NCI-H748 treated with DMSO at 0.1 percent for 48 hours (cell line): ENCODE data around the gene DAB2IP.

Experiments
- DNase-seq: peaks from one replicate; lab custom pipeline; 2025; lab: John Stamatoyannopoulos, UW

DAB2IP gene

DNA sequence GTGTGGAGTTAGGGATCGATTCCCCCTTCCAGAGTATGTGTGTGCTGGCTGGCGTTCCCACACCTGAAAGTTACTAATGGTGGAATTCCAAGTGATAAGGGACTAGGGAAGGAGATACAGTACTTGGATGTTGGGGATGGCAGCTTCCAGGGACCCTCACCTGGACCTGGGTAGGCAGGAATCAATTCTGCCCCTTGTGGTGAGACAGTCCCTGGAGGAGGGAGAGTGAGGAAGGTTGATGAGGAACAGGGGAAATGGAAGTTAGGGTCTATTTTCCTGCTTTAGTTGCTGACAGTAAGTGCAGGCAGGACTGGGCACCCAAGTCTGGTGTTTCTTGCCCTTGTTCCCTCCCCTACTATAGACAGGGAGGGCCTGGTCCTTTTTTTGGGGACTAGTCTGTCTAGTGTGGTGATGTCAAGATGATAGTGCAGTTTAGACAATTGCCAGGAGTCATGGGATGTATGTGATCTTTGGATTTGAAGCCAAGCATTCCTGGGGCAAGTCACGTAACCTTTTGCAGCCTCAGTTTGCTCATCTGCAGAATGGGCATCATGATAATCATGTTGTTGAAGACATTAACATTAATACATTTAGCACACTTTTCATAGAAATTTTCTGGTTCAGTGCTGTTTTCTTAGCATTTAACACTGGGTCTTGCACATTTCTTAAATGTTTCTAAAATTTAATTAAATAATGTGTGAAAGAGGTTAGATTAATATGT lies 51.7 kb downstream of the DAB2IP start:
- no peak for DNase-seq

DNA sequence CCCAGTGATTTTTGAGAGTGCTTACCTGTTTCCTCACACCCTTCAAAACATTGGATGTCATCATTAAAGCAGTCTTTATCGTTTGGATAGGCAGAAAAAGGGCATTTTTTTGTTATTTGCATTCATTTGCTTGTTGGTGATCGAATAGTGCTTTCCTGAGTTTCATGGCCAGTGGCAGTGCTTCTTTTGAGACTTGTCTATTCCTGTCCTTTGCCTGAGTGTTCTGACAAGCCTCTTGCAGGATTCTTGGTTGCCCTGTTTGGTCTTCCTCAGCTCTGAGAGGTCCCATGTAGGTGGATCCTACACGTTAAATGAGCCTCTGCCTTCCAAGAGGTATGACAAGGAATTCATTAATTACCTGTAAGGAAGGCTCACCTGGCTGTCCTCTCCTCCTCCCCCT lies 52.8 kb downstream of the DAB2IP start:
- no peak for DNase-seq

DNA sequence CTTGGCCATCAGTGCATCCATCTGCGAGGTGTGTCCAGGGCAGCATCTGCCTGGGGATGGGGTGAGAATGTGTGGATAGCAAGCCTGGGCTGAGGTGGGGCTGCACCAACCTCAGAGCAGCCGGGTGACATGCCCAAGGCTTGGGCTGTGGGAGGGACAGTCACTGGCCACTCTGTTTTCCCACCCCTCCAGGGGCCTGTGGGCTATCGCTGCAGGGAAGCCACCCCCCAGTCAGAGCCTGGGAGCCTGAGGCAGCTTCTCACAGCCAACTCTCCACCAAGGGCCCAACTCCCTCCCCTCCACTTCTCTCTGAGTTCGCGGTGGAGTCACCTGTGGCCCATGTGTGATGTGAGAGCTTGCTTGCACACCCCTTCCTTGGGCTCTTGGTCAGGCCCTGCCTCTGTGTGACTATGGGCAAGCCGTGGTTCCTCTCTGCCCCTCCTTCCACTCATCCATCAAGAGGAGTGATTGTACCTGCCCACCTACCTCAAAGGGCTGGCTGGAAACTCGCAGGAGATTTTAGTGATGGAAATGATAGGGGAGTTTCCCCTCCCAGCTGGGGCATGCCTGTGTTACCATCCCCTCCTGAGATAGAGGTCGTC lies 54.8 kb downstream of the DAB2IP start:
- DNase-seq = no peak

- DNase-seq = no peak
These were observed 56.3 kb downstream of the DAB2IP start for GRCh38 chr9:121707477-121708424.

GRCh38 chr9:121708768-121709488 lies 57.5 kb downstream of the DAB2IP start:
- DNase-seq = no peak

DNA sequence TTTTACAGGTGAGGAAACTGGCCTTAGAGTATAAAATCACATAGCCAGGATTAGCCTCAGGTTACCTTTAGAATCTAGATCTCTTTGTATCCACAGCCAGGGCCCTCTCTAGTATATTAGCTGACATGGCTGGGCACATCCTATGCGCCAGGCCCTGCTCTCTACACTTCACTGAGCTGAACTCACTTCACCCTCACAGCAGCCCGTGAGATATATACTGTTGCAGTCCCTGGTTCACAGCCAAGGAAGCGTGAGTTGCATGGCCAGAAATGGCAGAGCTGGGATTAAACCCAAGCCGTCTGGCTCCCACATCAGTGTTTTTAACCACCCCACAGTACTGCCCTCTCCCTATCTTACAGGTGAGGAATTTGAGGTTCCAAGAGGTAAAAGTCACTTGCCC lies 58.4 kb downstream of the DAB2IP start:
- DNase-seq = no peak

- DNase-seq = no peak
These were observed 59.8 kb downstream of the DAB2IP start for GRCh38 chr9:121711281-121711680.

DNA sequence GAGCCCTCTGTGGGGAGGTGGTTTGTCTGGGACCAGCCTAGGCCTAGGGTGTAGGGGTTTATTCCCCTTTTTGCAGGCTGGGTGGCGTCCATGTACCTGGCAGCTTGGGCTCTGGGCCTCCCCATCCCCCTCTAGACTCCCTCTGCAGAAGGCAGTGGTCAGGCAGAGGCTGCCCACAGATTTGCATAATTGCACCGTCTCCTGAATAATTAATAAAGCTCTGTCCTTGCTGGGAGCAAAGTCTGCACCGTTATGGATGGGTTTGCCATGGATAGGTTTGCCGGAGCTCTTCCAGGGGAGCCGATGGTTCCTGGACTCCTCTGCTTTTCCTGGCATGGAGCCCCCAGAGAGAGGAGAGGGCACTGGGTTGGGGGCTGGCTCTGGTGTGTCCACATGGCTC lies 60.4 kb downstream of the DAB2IP start:
- no peak for DNase-seq

DNA sequence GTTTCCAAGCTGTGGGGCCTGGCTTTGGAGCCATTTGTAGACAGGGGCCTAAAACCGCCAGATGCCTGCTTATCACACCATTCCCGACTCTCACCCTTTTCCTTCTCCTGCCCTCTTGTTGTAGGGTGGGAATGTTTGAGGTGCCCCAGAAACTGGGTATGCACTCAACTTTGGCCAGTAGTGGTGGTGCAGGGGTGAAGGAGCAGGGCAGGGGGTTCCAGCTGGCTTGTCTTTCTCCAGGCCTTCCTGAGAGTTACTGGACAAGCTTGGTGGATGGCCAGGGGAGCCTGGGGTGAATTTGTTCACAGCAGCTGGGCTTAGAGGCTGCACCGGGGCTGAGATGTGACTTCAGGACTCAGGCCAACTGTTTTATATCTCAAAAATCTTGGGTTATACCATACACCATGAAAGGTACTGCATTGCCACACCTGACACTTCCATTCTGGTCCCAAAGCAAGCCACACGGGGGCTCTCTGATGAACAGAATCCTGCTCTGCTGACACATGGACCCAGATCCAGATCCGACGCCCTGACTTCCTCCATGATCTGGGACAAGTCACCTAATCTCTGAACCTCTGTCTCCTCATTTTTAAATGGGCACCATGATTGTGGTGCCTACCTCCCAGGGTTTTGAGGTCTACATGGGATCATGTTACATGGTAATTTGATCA lies 62.1 kb downstream of the DAB2IP start:
- no peak for DNase-seq

GRCh38 chr9:121714075-121714705 lies 62.8 kb downstream of the DAB2IP start:
- no peak for DNase-seq

DNA sequence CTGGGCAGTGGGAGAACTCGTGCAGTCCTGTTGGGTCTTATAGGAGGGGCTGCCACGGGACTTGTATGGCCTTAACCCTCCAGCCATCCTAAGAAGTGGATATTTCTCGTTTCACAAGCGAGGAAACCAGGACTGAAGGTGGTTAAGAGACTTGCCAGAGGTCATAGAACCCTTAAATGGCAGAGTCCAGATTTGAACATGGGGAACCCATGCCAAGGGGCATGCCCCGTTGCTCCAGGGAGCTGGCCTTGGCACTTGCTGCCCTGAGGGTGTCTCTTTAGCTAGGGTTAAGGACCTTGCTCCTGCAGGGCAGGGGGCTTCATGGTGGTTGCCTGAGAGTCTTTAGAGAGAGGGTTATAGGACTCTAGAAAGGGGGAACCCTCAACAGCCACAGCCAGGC lies 63.4 kb downstream of the DAB2IP start:
- no peak for DNase-seq

- no peak for DNase-seq
These were observed 65.9 kb downstream of the DAB2IP start for GRCh38 chr9:121717141-121717991.

DNA sequence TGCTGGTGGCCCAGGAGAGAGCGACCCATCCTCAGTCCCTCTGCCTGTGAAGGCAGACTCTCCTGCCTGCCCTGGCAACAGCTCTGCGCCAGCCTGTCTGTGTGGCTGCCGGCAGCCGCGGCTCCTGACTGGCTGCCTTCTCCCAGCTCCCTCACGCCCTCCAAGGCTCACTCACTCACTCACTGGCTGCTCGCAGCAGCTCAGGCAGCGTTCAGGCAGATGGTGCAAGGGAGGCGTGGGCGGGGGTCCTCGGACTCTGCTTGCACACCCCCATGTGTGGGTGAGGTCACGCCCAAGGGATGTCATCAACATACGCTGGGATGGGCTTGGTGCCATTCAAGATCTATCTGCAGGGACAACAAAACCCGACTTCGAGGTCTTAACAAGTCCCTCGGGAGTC lies 66.7 kb downstream of the DAB2IP start:
- no peak for DNase-seq

DNA sequence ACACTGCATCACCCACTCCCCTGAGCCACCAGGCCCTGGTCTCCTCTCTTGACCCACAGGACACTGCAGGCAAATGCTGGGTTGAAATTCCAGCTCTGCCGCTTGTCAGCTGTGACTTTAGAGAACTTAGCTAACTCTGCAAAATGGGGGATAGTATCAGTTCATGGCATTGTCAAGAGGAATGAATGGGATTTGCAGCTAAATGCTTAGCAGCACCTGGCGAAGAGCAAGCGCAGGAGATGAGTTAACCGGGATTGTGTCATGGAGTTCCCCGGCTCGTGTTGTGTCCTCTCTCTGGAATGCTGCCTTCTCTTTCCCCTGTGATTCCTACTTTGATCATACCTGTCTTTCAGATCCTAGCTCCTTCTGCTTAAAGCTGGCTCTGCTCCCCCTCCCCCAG lies 67.1 kb downstream of the DAB2IP start:
- DNase-seq = no peak

- no peak for DNase-seq
These were observed 69.0 kb downstream of the DAB2IP start for GRCh38 chr9:121720311-121721057.

DNA sequence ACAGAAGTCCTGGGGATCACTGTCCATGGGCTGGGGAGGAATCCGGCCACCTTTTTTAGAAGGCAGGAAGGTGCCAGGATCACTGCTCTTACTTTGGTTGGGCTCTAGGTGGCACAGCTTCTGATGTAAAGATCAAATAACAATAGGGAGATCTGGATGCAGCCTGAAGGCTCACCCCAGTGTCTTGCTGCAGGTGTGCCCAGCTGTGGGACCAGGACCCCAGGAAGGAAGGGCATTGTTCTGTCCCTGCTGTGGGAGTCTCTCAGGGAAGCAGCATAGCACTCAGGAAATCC lies 69.6 kb downstream of the DAB2IP start:
- DNase-seq = no peak

- DNase-seq = no peak
These were observed 70.3 kb downstream of the DAB2IP start for GRCh38 chr9:121721770-121722169.

DNA sequence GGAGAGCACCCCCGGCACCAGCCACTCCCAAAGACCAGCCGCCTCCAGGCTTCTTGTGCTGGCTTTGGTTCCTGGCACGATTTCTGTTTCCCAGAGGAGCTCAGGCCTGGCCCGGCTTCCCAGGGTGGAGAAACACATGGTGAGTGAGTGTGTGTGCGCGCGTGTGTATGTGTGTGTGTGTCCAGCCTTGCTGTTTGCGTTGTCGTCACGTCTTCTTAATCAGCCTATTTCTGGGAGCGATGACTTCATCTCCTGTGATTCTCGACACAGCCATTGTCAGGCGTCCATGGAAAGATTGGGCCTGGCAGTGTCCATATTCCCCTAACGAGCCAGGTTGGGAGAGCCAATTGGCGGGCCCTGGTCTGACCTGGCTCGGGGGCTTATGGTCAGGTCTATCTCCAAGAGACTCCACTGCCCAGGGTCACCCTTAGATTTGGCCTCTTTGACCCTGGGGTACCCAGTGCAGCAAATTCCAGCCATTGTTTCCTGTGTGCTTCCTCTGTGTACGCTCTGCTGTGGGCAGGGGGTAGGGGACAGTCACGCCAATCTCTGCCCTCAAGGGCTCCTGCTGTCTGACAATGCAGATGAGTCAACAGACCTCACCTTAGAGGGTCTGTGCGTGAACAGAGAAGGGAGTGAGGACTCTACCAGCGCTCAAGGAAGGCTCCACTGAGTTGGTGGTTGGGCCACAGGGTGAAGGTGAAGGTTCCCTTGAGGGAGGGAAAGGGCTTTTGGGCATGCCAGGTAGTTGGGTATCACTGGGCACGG lies 73.8 kb downstream of the DAB2IP start:
- DNase-seq = no peak
